Measurements from ENCODE around the gene NLRP6.

- TF ChIP-seq ISL1 (CRISPR knock-in tag; IDR thresholded peaks at IDR 0.05) = no peak
- no peak for TF ChIP-seq POU6F1 (CRISPR knock-in tag; IDR thresholded peaks at IDR 0.05; ENCODE audit: borderline replicate concordance, low read depth)
- TF ChIP-seq CSRNP3 (CRISPR knock-in tag; IDR thresholded peaks at IDR 0.05) = no peak
- TF ChIP-seq PATZ1 (CRISPR knock-in tag; IDR thresholded peaks at IDR 0.05; ENCODE audit: borderline replicate concordance) = no peak
- TF ChIP-seq ZNF8 (CRISPR knock-in tag; IDR thresholded peaks at IDR 0.05) = no peak
These were observed 2.0 kb upstream of the NLRP6 start for GRCh38 chr11:276219-276618.

All from SK-N-SH treated with all-trans-retinoic acid at 6 μM for 48 hours (cell line).